Measurements from ENCODE around the gene HCFC1.
A peak's percentile ranks its signal among the peaks of the same experiment; 100 is the strongest.

HCFC1 gene

GRCh38 chrX:153971450-153972367, at the start of gene HCFC1:
TSS of gene HCFC1 (minus strand) at chrX:153971818. CDS start at chrX:153970840, 978 bp downstream.
- Mint-ChIP-seq H3K4me3 (peak within 1 kb of the TSS; percentile 100), H3K4me1 (ENCODE audit: low read depth) (peaks cover 49% of the 10 kb centered on the region)

GRCh38 chrX:154021131-154021611, 49.6 kb upstream of the HCFC1 start:
- Mint-ChIP-seq H3K9me3 (no peaks in the 10 kb centered on the region), H3K27ac (peak overlapping the region; percentile 98), H3K4me3 (peak overlapping the region; percentile 97), H3K36me3 (ENCODE audit: low read depth) (peaks cover 46% of the 10 kb centered on the region), H3K4me1 (ENCODE audit: low read depth) (peaks cover 36% of the 10 kb centered on the region), H3K27me3 (no peaks in the 10 kb centered on the region)
- intact Hi-C loops (cut with micrococcal nuclease), result no loop called here

More at GRCh38 chrX:153971450-153972367, at the start of gene HCFC1:
- no peaks in the 10 kb centered on the region for H3K9me3 Mint-ChIP-seq
- H3K27me3 Mint-ChIP-seq, result no peaks in the 10 kb centered on the region
- peak within 1 kb of the TSS; percentile 99 for H3K27ac Mint-ChIP-seq
- intact Hi-C loops (cut with micrococcal nuclease), result loop anchor here (5.0 kb wide), 1 partner anchor 41 kb away; no protein-coding TSS in a partner anchor
- H3K36me3 Mint-ChIP-seq (ENCODE audit: low read depth), result peaks cover 35% of the 10 kb centered on the region

- intact Hi-C loops (cut with micrococcal nuclease), result no loop called here
- H3K4me1 Mint-ChIP-seq (ENCODE audit: low read depth), result peaks cover 42% of the 10 kb centered on the region
- H3K36me3 Mint-ChIP-seq (ENCODE audit: low read depth), result peaks cover 51% of the 10 kb centered on the region
- no peaks in the 10 kb centered on the region for H3K9me3 Mint-ChIP-seq
- H3K27ac Mint-ChIP-seq, result peak overlapping the region; percentile 98
- peak overlapping the region; percentile 97 for H3K4me3 Mint-ChIP-seq
- H3K27me3 Mint-ChIP-seq, result no peaks in the 10 kb centered on the region
These were observed 49.0 kb upstream of the HCFC1 start for GRCh38 chrX:154020536-154021115.

- Mint-ChIP-seq H3K27me3 (no peaks in the 10 kb centered on the region), H3K4me1 (ENCODE audit: low read depth) (peaks cover 49% of the 10 kb centered on the region), H3K9me3 (no peaks in the 10 kb centered on the region), H3K27ac (peak within 1 kb of the TSS; percentile 98), H3K4me3 (peak within 1 kb of the TSS; percentile 97), H3K36me3 (ENCODE audit: low read depth) (peaks cover 59% of the 10 kb centered on the region)
- intact Hi-C loops (cut with micrococcal nuclease), result no loop called here
These were observed 48.3 kb upstream of the HCFC1 start, which contains the start of gene IRAK1 for GRCh38 chrX:154019633-154020528. TSS of gene IRAK1 (minus strand) at chrX:154019902. CDS start at chrX:154019812, 90 bp downstream.

- Mint-ChIP-seq H3K4me1 (ENCODE audit: low read depth) (peaks cover 50% of the 10 kb centered on the region), H3K27me3 (no peaks in the 10 kb centered on the region), H3K36me3 (ENCODE audit: low read depth) (peaks cover 66% of the 10 kb centered on the region), H3K9me3 (no peaks in the 10 kb centered on the region), H3K4me3 (peak overlapping the region; percentile 84), H3K27ac (peak overlapping the region; percentile 87)
- intact Hi-C loops (cut with micrococcal nuclease), result no loop called here
These were observed 47.5 kb upstream of the HCFC1 start for GRCh38 chrX:154019061-154019621.

- H3K4me3 Mint-ChIP-seq, result peak overlapping the region; percentile 84
- peaks cover 50% of the 10 kb centered on the region for H3K4me1 Mint-ChIP-seq (ENCODE audit: low read depth)
- H3K9me3 Mint-ChIP-seq, result no peaks in the 10 kb centered on the region
- peaks cover 70% of the 10 kb centered on the region for H3K36me3 Mint-ChIP-seq (ENCODE audit: low read depth)
- intact Hi-C loops (cut with micrococcal nuclease), result no loop called here
- peak overlapping the region; percentile 87 for H3K27ac Mint-ChIP-seq
- no peaks in the 10 kb centered on the region for H3K27me3 Mint-ChIP-seq
These were observed 47.0 kb upstream of the HCFC1 start for GRCh38 chrX:154018518-154019060.

- Mint-ChIP-seq H3K4me3 (peak overlapping the region; percentile 84), H3K9me3 (no peaks in the 10 kb centered on the region), H3K4me1 (ENCODE audit: low read depth) (peaks cover 43% of the 10 kb centered on the region), H3K36me3 (ENCODE audit: low read depth) (peaks cover 71% of the 10 kb centered on the region), H3K27ac (no peak overlapping the region), H3K27me3 (no peaks in the 10 kb centered on the region)
- intact Hi-C loops (cut with micrococcal nuclease), result no loop called here
These were observed 46.3 kb upstream of the HCFC1 start for GRCh38 chrX:154017766-154018517.

- H3K27ac Mint-ChIP-seq, result no peak overlapping the region
- intact Hi-C loops (cut with micrococcal nuclease), result no loop called here
- H3K36me3 Mint-ChIP-seq (ENCODE audit: low read depth), result peaks cover 82% of the 10 kb centered on the region
These were observed 44.9 kb upstream of the HCFC1 start for GRCh38 chrX:154016366-154017076.

GRCh38 chrX:154015581-154016264, 44.1 kb upstream of the HCFC1 start:
- H3K4me1 Mint-ChIP-seq (ENCODE audit: low read depth), result peaks cover 45% of the 10 kb centered on the region
- no peak overlapping the region for H3K4me3 Mint-ChIP-seq
- intact Hi-C loops (cut with micrococcal nuclease), result no loop called here
- H3K36me3 Mint-ChIP-seq (ENCODE audit: low read depth), result peaks cover 90% of the 10 kb centered on the region
- no peaks in the 10 kb centered on the region for H3K27me3 Mint-ChIP-seq
- peak overlapping the region; percentile 65 for H3K27ac Mint-ChIP-seq
- no peaks in the 10 kb centered on the region for H3K9me3 Mint-ChIP-seq

More at GRCh38 chrX:154016366-154017076, 44.9 kb upstream of the HCFC1 start:
- no peaks in the 10 kb centered on the region for H3K9me3 Mint-ChIP-seq
- H3K27me3 Mint-ChIP-seq, result no peaks in the 10 kb centered on the region
- peaks cover 45% of the 10 kb centered on the region for H3K4me1 Mint-ChIP-seq (ENCODE audit: low read depth)
- H3K4me3 Mint-ChIP-seq, result no peak overlapping the region

GRCh38 chrX:154014429-154015380, 43.1 kb upstream of the HCFC1 start:
- Mint-ChIP-seq H3K27me3 (no peaks in the 10 kb centered on the region), H3K27ac (peak overlapping the region; percentile 65), H3K36me3 (ENCODE audit: low read depth) (peaks cover 87% of the 10 kb centered on the region), H3K4me3 (no peak overlapping the region), H3K4me1 (ENCODE audit: low read depth) (peaks cover 43% of the 10 kb centered on the region), H3K9me3 (no peaks in the 10 kb centered on the region)
- intact Hi-C loops (cut with micrococcal nuclease), result loop anchor here (5.0 kb wide), 2 partner anchors 38 to 42 kb away; partner anchors contain the start of genes HCFC1 and TMEM187
